Measurements from ENCODE around the gene HOXA1.

The HOXA1 gene

DNA sequence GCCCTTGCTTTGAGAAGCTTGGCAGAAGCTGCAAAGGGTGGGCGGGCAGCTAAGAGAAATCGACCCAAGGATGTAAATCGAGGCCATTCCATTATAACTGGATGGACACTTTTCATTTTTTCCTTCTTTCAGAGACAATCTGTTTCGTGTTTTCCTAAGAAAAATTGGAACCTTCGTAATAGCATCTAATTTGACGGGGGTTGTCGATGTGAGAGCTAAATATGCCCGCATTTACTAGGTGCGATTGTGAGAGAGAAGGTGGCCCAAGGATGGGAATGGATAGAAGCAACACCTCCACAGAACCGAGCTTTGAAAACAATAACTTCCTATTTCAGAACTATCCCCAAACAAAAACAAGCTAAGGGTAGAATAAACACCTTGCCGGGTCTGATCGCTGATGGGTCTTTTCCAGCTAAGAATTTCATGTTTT is 35.6 kb upstream of the HOXA1 start:
- no peak for DNase-seq

- DNase-seq, result peak; percentile 51
Observed at GRCh38 chr7:27130540-27131389, 35.0 kb upstream of the HOXA1 start, which contains the start of gene HOXA4. TSS of gene HOXA4 (minus strand) at chr7:27130757. CDS start at chr7:27130733, 24 bp downstream.

- no peak for DNase-seq
Observed at GRCh38 chr7:27129729-27130539, 34.1 kb upstream of the HOXA1 start.

DNA sequence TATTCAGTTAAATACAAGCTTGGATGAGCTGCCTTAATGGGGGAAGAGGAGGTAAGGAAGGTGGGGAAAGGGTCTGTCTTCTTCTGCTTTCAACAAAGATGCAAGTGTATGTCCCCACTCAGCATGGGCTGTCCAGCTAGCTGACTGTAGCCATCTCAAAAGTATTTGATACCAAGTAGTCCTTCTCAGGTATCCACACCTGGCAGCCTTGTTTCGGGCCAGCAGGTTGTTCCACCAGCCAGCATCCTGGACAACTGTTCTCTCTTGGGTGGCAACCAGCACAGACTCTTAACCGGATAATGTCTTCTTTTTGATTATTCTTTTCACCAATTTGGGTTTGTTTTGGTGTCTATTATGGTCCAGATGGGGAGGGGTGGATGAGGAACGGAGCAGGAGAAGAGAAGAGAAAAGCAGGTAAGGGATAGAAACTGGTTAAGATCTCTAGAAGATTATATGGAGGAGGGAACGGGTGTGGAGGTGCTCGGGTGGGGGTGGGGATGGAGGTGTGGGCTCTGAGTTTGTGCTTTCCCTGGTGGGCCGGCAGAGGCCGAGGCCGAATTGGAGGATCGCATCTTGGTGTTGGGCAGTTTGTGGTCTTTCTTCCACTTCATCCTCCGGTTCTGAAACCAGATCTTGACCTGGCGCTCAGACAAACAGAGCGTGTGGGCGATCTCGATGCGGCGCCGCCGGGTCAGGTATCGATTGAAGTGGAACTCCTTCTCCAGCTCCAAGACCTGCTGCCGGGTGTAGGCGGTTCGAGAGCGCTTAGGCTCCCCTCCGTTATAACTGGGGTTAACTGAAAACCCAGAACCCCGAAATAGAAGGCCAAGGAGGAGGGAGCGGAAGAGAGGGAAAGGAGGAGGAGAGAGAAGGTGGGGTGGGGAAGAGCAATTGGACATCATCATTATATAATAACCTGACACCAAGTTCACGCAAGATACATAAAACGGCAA is 33.3 kb upstream of the HOXA1 start:
- no peak for DNase-seq

DNA sequence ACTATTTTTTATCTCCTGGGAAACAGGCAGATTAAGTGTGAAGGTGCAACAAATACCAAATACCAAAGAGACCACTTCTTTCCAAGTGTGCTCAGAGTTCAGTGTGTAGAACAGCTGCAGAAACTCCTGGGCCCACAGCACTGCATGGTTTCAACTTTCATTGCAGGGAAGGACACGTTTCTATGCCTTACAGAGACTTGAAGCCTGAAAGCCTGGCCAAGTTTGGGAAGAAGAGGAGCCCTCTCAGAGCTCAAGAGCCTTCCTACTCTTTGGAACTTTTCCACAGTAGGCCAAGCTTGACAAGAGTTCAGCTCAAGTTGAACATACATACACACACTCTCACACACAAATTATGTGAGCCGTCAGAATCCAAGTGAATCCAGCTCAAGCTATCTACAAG is 32.2 kb upstream of the HOXA1 start:
- no peak for DNase-seq

- DNase-seq, result no peak
Observed at GRCh38 chr7:27126596-27127327, 31.0 kb upstream of the HOXA1 start.

DNA sequence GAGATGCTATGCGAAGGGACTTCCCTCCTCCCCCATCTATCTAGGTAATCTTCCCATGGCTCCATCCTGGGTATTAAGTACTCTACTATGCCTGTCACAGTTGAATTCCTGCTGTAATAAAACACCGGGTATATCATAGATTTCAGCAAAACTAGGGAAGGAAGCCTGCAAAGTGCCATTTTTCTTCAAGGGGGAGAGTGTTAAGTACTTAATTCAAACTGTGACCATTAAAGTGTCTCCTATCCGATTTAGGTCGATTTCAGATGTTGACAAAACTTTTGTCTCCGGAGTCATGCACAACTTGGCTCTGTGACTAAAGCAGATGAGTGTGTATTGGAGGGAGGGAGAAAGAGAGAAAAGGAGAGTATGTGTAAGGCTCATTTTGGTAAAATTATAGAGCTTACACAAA is 30.2 kb upstream of the HOXA1 start:
- no peak for DNase-seq

DNA sequence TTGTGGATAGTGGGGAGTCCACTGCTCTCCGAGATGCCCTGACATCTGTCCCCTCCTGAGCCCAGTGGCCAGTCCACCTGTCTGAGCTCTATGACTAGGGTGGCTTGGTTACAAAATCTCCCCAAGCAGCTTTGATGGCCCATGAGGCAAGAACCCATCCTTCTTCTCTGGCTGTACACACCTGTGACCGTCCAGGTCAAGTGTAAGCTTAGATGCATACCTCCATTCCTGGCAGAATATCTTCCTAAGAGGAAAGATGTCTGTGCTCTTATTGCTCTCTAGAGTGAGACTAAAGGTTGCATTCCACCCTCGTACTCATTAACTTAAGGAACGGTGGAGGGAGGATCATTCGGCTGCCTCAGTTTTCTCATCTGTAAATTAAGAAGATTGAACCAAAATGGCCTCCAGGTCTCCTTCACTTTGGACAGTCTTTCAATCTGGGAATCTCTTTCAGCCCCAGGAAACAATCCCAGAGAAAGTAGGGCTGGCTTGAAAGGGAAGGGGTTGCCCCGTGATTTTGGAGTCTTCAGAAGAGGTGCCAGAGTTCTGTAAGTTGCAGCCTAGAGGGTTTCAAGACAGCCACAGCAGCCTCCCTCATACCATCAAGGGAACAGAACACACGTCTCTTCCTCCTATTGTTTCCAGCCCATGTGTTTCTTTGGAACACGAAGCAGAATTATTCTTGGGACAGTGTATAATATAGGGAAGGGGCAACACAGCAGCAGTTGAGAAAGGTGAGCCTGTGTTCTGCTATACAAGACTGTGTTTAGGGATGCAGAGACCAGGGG is 29.3 kb upstream of the HOXA1 start:
- no peak for DNase-seq

GRCh38 chr7:27124096-27124901 is 28.5 kb upstream of the HOXA1 start:
- DNase-seq, result no peak

DNA sequence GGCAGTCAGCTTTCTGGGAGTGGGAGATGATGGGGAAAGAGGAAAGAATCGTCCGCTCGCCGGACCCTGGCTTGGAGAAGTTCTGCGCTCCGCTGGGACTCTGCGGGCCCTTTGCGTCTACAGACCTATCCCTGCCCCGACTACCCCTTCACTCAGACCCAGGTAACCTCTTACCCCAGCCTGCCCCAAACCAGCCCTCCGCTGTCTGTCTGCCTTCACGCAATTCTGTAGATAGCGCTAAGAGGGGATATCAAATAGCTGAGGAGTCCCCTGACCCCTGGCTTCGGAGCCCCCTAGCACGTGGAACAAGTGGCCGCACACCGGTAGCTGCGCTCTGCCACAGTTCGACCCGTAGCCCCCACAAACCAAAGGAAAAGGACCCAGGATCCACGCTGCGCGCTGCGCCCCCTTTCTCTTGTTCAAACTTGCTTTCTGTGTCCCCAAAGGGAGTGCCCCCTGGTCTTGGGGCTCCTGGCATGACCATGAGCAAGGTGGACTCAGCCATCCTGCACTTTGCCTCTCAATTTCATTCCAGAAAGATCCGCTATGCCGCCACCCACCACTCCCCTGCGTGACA is 27.8 kb upstream of the HOXA1 start:
- DNase-seq, result no peak

- DNase-seq, result no peak
Observed at GRCh38 chr7:27123007-27123476, 27.2 kb upstream of the HOXA1 start.

- DNase-seq, result no peak
Observed at GRCh38 chr7:27122077-27122910, 26.5 kb upstream of the HOXA1 start.

GRCh38 chr7:27121684-27122076 is 25.9 kb upstream of the HOXA1 start:
- no peak for DNase-seq

- DNase-seq, result no peak
Observed at GRCh38 chr7:27119412-27119911, 23.7 kb upstream of the HOXA1 start.

GRCh38 chr7:27118580-27118979 is 22.8 kb upstream of the HOXA1 start:
- DNase-seq, result no peak

- no peak for DNase-seq
Observed at GRCh38 chr7:27117887-27118491, 22.2 kb upstream of the HOXA1 start.

GRCh38 chr7:27116962-27117886 is 21.4 kb upstream of the HOXA1 start:
- DNase-seq, result no peak

All from T-helper 9 cell (primary cell).